ENCODE data around the gene INSL3. TPM values are rescaled to one million over a fixed set of nuclear protein-coding genes. Genes with fewer than 3 reads are reported as not detected.
A peak's percentile ranks its signal among the peaks of the same experiment; 100 is the strongest.

The INSL3 gene
- total and polyA plus RNA-seq, 2 donors (not counting 1 experiment from before 2014, with no cell fraction given): 3.4 to 3.6 TPM

- Histone ChIP-seq H4K20me1 (ENCODE audit: control insufficient read depth, insufficient read depth, low read length, poor library complexity, severe bottlenecking) (no peaks in the 10 kb centered on the region), H3K27me3 (replicated peaks in 1 of 4; ENCODE audit: control extremely low read depth in 1 of 4, control insufficient read depth in 3 of 4, insufficient read depth in 4 of 4, low read length in 3 of 4) (peaks cover 0 to 20% (median 12%) of the 10 kb centered on the region in 4 experiments), H3K9me3 (ENCODE audit: control extremely low read depth in 1 of 3, control insufficient read depth in 2 of 3, insufficient read depth in 1 of 3, low read length in 2 of 3) (peaks cover 0 to 15% (median 0%) of the 10 kb centered on the region in 3 donors), H3K79me2 (ENCODE audit: control insufficient read depth, insufficient read depth, low read length) (no peaks in the 10 kb centered on the region), H3K4me3 (ENCODE audit: control extremely low read depth in 1 of 5, extremely low read depth in 1 of 5, insufficient read depth in 1 of 5, low read depth in 2 of 5, low read length in 4 of 5) (no peak overlapping the region), H3K27ac (ENCODE audit: low read length in 2 of 2) (no peak overlapping the region), H3K9ac (ENCODE audit: low read length) (no peak overlapping the region), H3K4me1 (ENCODE audit: control insufficient read depth in 2 of 2, insufficient read depth in 2 of 2, low read length in 2 of 2) (peaks cover 14 to 16% of the 10 kb centered on the region in 2 donors), H3K4me2 (replicated peaks; ENCODE audit: low read depth, low read length, poor library complexity, severe bottlenecking) (no peak overlapping the region), H3K36me3 (replicated peaks in 1 of 2; ENCODE audit: control extremely low read depth in 1 of 2, control insufficient read depth in 1 of 2, extremely low read depth in 1 of 2, insufficient read depth in 2 of 2, low read length in 1 of 2) (peaks cover 7 to 30% of the 10 kb centered on the region in 2 experiments), H2AFZ (ENCODE audit: insufficient read depth, low read depth, low read length, poor library complexity, severe bottlenecking) (no peak overlapping the region)
- peak overlapping the region; percentile 56 for H3K27ac Mint-ChIP-seq
- intact Hi-C loops (cut with micrococcal nuclease): no loop called here
- peaks cover 30% of the 10 kb centered on the region for H3K4me1 Mint-ChIP-seq
- ChIA-PET POLR2A (no interaction called here), CTCF (interaction anchor here (0.9 to 2.3 kb wide), 4 partner anchors 38 to 148 kb away, joined by 3 to 8 read pairs (median 4); no protein-coding TSS in a partner anchor)
- no peak for ATAC-seq (ENCODE audit: low read depth)
- DNase-seq: no peak
- H3K4me3 Mint-ChIP-seq: no peak overlapping the region
- H3K27me3 Mint-ChIP-seq: peaks cover 14% of the 10 kb centered on the region
- 94% methylated on average over 4 of the region's 6 CpGs for WGBS (ENCODE audit: insufficient coverage)
- TF ChIP-seq CTCF (IDR thresholded peaks at IDR 0.05): no peak
- no peak for TF ChIP-seq EZH2 (IDR thresholded peaks at IDR 0.05; ENCODE audit: borderline replicate concordance, insufficient read depth, low read depth, low read length, poor library complexity, severe bottlenecking)
- no peaks in the 10 kb centered on the region for H3K9me3 Mint-ChIP-seq (ENCODE audit: insufficient read depth)
Measured at GRCh38 chr19:17790059-17790780, 31.1 kb downstream of the INSL3 start.

- Mint-ChIP-seq H3K4me1 (peaks cover 23% of the 10 kb centered on the region), H3K4me3 (no peak overlapping the region), H3K9me3 (ENCODE audit: insufficient read depth) (no peaks in the 10 kb centered on the region), H3K27me3 (peaks cover 2% of the 10 kb centered on the region), H3K27ac (no peak overlapping the region)
- Histone ChIP-seq H3K79me2 (ENCODE audit: control insufficient read depth, insufficient read depth, low read length) (no peaks in the 10 kb centered on the region), H3K9ac (ENCODE audit: low read length) (no peak overlapping the region), H3K4me1 (ENCODE audit: control insufficient read depth in 2 of 2, insufficient read depth in 2 of 2, low read length in 2 of 2) (peaks cover 7 to 12% of the 10 kb centered on the region in 2 donors), H3K4me3 (ENCODE audit: control extremely low read depth in 1 of 5, extremely low read depth in 1 of 5, insufficient read depth in 1 of 5, low read depth in 2 of 5, low read length in 4 of 5) (no peak overlapping the region), H2AFZ (ENCODE audit: insufficient read depth, low read depth, low read length, poor library complexity, severe bottlenecking) (no peak overlapping the region), H3K27ac (ENCODE audit: low read length in 2 of 2) (no peak overlapping the region), H3K9me3 (ENCODE audit: control extremely low read depth in 1 of 3, control insufficient read depth in 2 of 3, insufficient read depth in 1 of 3, low read length in 2 of 3) (peaks cover 0 to 7% (median 0%) of the 10 kb centered on the region in 3 donors), H4K20me1 (ENCODE audit: control insufficient read depth, insufficient read depth, low read length, poor library complexity, severe bottlenecking) (peaks cover 9% of the 10 kb centered on the region), H3K36me3 (replicated peaks in 1 of 2; ENCODE audit: control extremely low read depth in 1 of 2, control insufficient read depth in 1 of 2, extremely low read depth in 1 of 2, insufficient read depth in 2 of 2, low read length in 1 of 2) (peaks cover 7 to 45% of the 10 kb centered on the region in 2 experiments), H3K27me3 (replicated peaks in 1 of 4; ENCODE audit: control extremely low read depth in 1 of 4, control insufficient read depth in 3 of 4, insufficient read depth in 4 of 4, low read length in 3 of 4) (peaks cover 0 to 4% (median 0%) of the 10 kb centered on the region in 4 experiments), H3K4me2 (replicated peaks; ENCODE audit: low read depth, low read length, poor library complexity, severe bottlenecking) (no peak overlapping the region)
- WGBS (ENCODE audit: insufficient coverage): no CpG with 5 or more reads among the region's 2 CpGs
- CTCF ChIA-PET: interaction anchor here (1.0 kb wide), 2 partner anchors 11 to 66 kb away, joined by 4 to 6 read pairs; no protein-coding TSS in a partner anchor
- TF ChIP-seq EZH2 (IDR thresholded peaks at IDR 0.05; ENCODE audit: borderline replicate concordance, insufficient read depth, low read depth, low read length, poor library complexity, severe bottlenecking) (no peak), CTCF (IDR thresholded peaks at IDR 0.05) (no peak)
- intact Hi-C loops (cut with micrococcal nuclease): no loop called here
- DNase-seq (no peak), ATAC-seq (ENCODE audit: low read depth) (no peak)
- POLR2A ChIA-PET: no interaction called here
Measured at GRCh38 chr19:17788632-17789031, 32.7 kb downstream of the INSL3 start.
